ENCODE data around the gene TEX51.

The TEX51 gene

DNA sequence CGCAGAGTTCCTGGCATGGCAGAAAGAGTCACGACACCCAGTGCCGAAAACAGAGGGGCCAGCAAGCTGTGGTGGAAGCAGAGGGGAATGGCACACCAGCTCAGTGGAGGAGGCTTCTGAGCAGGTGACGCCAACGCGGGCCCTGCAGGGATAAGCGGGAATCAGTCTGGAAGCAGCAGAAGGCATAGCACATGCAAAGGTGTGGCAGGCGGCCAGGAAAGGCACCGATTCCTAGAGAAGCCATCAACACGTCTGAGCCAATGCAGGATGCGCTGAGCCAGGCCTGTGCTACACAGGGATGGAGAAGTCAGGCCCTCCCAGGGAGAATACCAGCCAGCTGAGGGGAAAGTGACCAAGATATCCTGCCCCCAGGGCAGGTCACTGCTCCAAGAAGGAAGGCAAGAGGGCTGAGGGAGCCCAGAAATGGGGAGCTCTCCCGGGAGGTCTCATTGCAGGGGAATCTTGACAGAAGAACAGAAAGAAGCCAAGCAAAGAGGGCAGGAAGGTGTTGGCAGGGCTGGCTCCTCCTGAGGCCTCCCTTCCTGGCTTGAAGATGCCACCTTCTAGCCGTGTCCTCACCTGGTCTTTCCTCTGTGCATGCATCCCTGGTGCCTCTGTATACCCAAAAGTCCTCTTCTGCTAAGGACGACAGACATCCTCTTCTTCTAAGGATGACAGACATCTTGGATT is 16.3 kb downstream of the TEX51 start:
- no peak overlapping the region for H3K23ac ChIP-seq (ENCODE audit: low read length)
- no peaks in the 10 kb centered on the region for H3K79me2 ChIP-seq (ENCODE audit: control insufficient read depth, insufficient read depth, low read length, poor library complexity)
- no peak overlapping the region for H3K4me3 ChIP-seq (ENCODE audit: low read depth, low read length)
- H3K14ac ChIP-seq (ENCODE audit: low read length): no peak overlapping the region
- H4K12ac ChIP-seq (ENCODE audit: low read depth, low read length): no peak overlapping the region
- no peak overlapping the region for H3K27ac ChIP-seq (ENCODE audit: low read depth, low read length)
- H3K18ac ChIP-seq (ENCODE audit: low read length): no peak overlapping the region
- peaks cover 4% of the 10 kb centered on the region for H3K9me3 ChIP-seq (ENCODE audit: insufficient read depth, low read depth, low read length)
- H3K4me1 ChIP-seq (ENCODE audit: control insufficient read depth in 1 of 2, insufficient read depth in 2 of 2, low read length in 2 of 2): no peaks in the 10 kb centered on the region
- H3K36me3 ChIP-seq (ENCODE audit: control insufficient read depth in 1 of 2, insufficient read depth in 2 of 2, low read length in 2 of 2): no peaks in the 10 kb centered on the region
- no peak overlapping the region for H2BK12ac ChIP-seq (ENCODE audit: low read length)
- H2BK120ac ChIP-seq (ENCODE audit: insufficient read depth, low read length, poor library complexity): no peak overlapping the region
- no CpG with 5 or more reads among the region's 14 CpGs for WGBS (ENCODE audit: extremely low coverage, insufficient coverage, insufficient read length)
- H4K8ac ChIP-seq (ENCODE audit: low read depth, low read length): no peak overlapping the region
- no peak overlapping the region for H2BK5ac ChIP-seq (ENCODE audit: low read depth, low read length, poor library complexity)
- H4K91ac ChIP-seq (ENCODE audit: low read depth, low read length): no peak overlapping the region
- no peak overlapping the region for H3K4me2 ChIP-seq (ENCODE audit: low read length)
- no peak overlapping the region for H2AK5ac ChIP-seq (ENCODE audit: low read length)
- H3K9ac ChIP-seq (ENCODE audit: low read length): no peak overlapping the region
- no peak for DNase-seq
- no peak overlapping the region for H3K4ac ChIP-seq (ENCODE audit: low read depth, low read length)
- H3K79me1 ChIP-seq (ENCODE audit: low read length): no peaks in the 10 kb centered on the region
- H3K27me3 ChIP-seq (ENCODE audit: insufficient read depth, low read length): no peaks in the 10 kb centered on the region
- no peak overlapping the region for H2AFZ ChIP-seq (ENCODE audit: insufficient read depth, low read length, poor library complexity)

- Histone ChIP-seq H4K91ac (ENCODE audit: low read depth, low read length) (no peak overlapping the region), H3K27me3 (ENCODE audit: insufficient read depth, low read length) (no peaks in the 10 kb centered on the region), H3K4me3 (ENCODE audit: low read depth, low read length) (no peak overlapping the region), H4K12ac (ENCODE audit: low read depth, low read length) (no peak overlapping the region), H3K18ac (ENCODE audit: low read length) (no peak overlapping the region), H3K9me3 (ENCODE audit: insufficient read depth, low read depth, low read length) (peaks cover 4% of the 10 kb centered on the region), H3K79me1 (ENCODE audit: low read length) (no peaks in the 10 kb centered on the region), H2BK12ac (ENCODE audit: low read length) (no peak overlapping the region), H3K9ac (ENCODE audit: low read length) (no peak overlapping the region), H4K8ac (ENCODE audit: low read depth, low read length) (no peak overlapping the region), H3K27ac (ENCODE audit: low read depth, low read length) (no peak overlapping the region), H3K4me1 (ENCODE audit: control insufficient read depth in 1 of 2, insufficient read depth in 2 of 2, low read length in 2 of 2) (no peaks in the 10 kb centered on the region), H2BK5ac (ENCODE audit: low read depth, low read length, poor library complexity) (no peak overlapping the region), H2AK5ac (ENCODE audit: low read length) (no peak overlapping the region), H3K4me2 (ENCODE audit: low read length) (no peak overlapping the region), H3K23ac (ENCODE audit: low read length) (no peak overlapping the region), H2BK120ac (ENCODE audit: insufficient read depth, low read length, poor library complexity) (no peak overlapping the region), H3K4ac (ENCODE audit: low read depth, low read length) (no peak overlapping the region), H3K79me2 (ENCODE audit: control insufficient read depth, insufficient read depth, low read length, poor library complexity) (no peaks in the 10 kb centered on the region), H3K36me3 (ENCODE audit: control insufficient read depth in 1 of 2, insufficient read depth in 2 of 2, low read length in 2 of 2) (no peaks in the 10 kb centered on the region), H3K14ac (ENCODE audit: low read length) (no peak overlapping the region), H2AFZ (ENCODE audit: insufficient read depth, low read length, poor library complexity) (no peak overlapping the region)
- no peak for DNase-seq
- WGBS (ENCODE audit: extremely low coverage, insufficient coverage, insufficient read length): no CpG with 5 or more reads among the region's 4 CpGs
These were observed 17.2 kb downstream of the TEX51 start for GRCh38 chr2:126915903-126916302.

GRCh38 chr2:126916744-126917143 is 18.1 kb downstream of the TEX51 start:
- Histone ChIP-seq H4K12ac (ENCODE audit: low read depth, low read length) (no peak overlapping the region), H3K9ac (ENCODE audit: low read length) (no peak overlapping the region), H3K36me3 (ENCODE audit: control insufficient read depth in 1 of 2, insufficient read depth in 2 of 2, low read length in 2 of 2) (no peaks in the 10 kb centered on the region), H2BK120ac (ENCODE audit: insufficient read depth, low read length, poor library complexity) (no peak overlapping the region), H3K4me3 (ENCODE audit: low read depth, low read length) (no peak overlapping the region), H3K4ac (ENCODE audit: low read depth, low read length) (no peak overlapping the region), H3K27me3 (ENCODE audit: insufficient read depth, low read length) (no peaks in the 10 kb centered on the region), H2AFZ (ENCODE audit: insufficient read depth, low read length, poor library complexity) (no peak overlapping the region), H4K8ac (ENCODE audit: low read depth, low read length) (no peak overlapping the region), H3K79me2 (ENCODE audit: control insufficient read depth, insufficient read depth, low read length, poor library complexity) (no peaks in the 10 kb centered on the region), H3K4me1 (ENCODE audit: control insufficient read depth in 1 of 2, insufficient read depth in 2 of 2, low read length in 2 of 2) (no peaks in the 10 kb centered on the region), H4K91ac (ENCODE audit: low read depth, low read length) (no peak overlapping the region), H3K79me1 (ENCODE audit: low read length) (no peaks in the 10 kb centered on the region), H3K9me3 (ENCODE audit: insufficient read depth, low read depth, low read length) (peaks cover 4% of the 10 kb centered on the region), H2AK5ac (ENCODE audit: low read length) (no peak overlapping the region), H2BK5ac (ENCODE audit: low read depth, low read length, poor library complexity) (no peak overlapping the region), H3K23ac (ENCODE audit: low read length) (no peak overlapping the region), H3K18ac (ENCODE audit: low read length) (no peak overlapping the region), H2BK12ac (ENCODE audit: low read length) (no peak overlapping the region), H3K14ac (ENCODE audit: low read length) (no peak overlapping the region), H3K4me2 (ENCODE audit: low read length) (no peak overlapping the region), H3K27ac (ENCODE audit: low read depth, low read length) (no peak overlapping the region)
- WGBS (ENCODE audit: extremely low coverage, insufficient coverage, insufficient read length): no CpG with 5 or more reads among the region's 4 CpGs
- no peak for DNase-seq

GRCh38 chr2:126921066-126921465 is 22.4 kb downstream of the TEX51 start:
- Histone ChIP-seq H3K18ac (ENCODE audit: low read length) (no peak overlapping the region), H3K4ac (ENCODE audit: low read depth, low read length) (no peak overlapping the region), H3K79me1 (ENCODE audit: low read length) (no peaks in the 10 kb centered on the region), H4K12ac (ENCODE audit: low read depth, low read length) (no peak overlapping the region), H3K36me3 (ENCODE audit: control insufficient read depth in 1 of 2, insufficient read depth in 2 of 2, low read length in 2 of 2) (no peaks in the 10 kb centered on the region), H2BK12ac (ENCODE audit: low read length) (no peak overlapping the region), H4K8ac (ENCODE audit: low read depth, low read length) (no peak overlapping the region), H3K27me3 (ENCODE audit: insufficient read depth, low read length) (no peaks in the 10 kb centered on the region), H3K4me2 (ENCODE audit: low read length) (no peak overlapping the region), H3K27ac (ENCODE audit: low read depth, low read length) (no peak overlapping the region), H3K4me1 (ENCODE audit: control insufficient read depth in 1 of 2, insufficient read depth in 2 of 2, low read length in 2 of 2) (no peaks in the 10 kb centered on the region), H3K9ac (ENCODE audit: low read length) (no peak overlapping the region), H3K4me3 (ENCODE audit: low read depth, low read length) (no peak overlapping the region), H2BK5ac (ENCODE audit: low read depth, low read length, poor library complexity) (no peak overlapping the region), H3K23ac (ENCODE audit: low read length) (no peak overlapping the region), H3K9me3 (ENCODE audit: insufficient read depth, low read depth, low read length) (no peaks in the 10 kb centered on the region), H2BK120ac (ENCODE audit: insufficient read depth, low read length, poor library complexity) (no peak overlapping the region), H3K14ac (ENCODE audit: low read length) (no peak overlapping the region), H4K91ac (ENCODE audit: low read depth, low read length) (no peak overlapping the region), H3K79me2 (ENCODE audit: control insufficient read depth, insufficient read depth, low read length, poor library complexity) (no peaks in the 10 kb centered on the region), H2AFZ (ENCODE audit: insufficient read depth, low read length, poor library complexity) (no peak overlapping the region), H2AK5ac (ENCODE audit: low read length) (no peak overlapping the region)
- no peak for DNase-seq
- WGBS (ENCODE audit: extremely low coverage, insufficient coverage, insufficient read length): no CpG with 5 or more reads among the region's 1 CpG
